ENCODE results near the gene KLF11. TPM values are rescaled to one million over a fixed set of nuclear protein-coding genes. Genes with fewer than 3 reads are reported as not detected.
A peak's percentile ranks its signal among the peaks of the same experiment; 100 is the strongest.
"Not testable (repeated sequence)": the region's sequence is repeated elsewhere in the genome, so short reads cannot be mapped to it uniquely, and the experiment has no call there.

Gene KLF11
- polyA plus RNA-seq, 1 of the 3 experiments (the other 2 are of a cell fraction), result 9.5 TPM

- TF ChIP-seq EZH2phosphoT487 (IDR thresholded peaks at IDR 0.05; ENCODE audit: borderline replicate concordance, low read depth) (no peak), YY1 (IDR thresholded peaks at IDR 0.05; ENCODE audit: low read depth) (no peak)
- TF ChIP-seq, protein P1, sequence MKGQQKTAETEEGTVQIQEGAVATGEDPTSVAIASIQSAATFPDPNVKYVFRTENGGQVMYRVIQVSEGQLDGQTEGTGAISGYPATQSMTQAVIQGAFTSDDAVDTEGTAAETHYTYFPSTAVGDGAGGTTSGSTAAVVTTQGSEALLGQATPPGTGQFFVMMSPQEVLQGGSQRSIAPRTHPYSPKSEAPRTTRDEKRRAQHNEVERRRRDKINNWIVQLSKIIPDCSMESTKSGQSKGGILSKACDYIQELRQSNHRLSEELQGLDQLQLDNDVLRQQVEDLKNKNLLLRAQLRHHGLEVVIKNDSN (IDR thresholded peaks at IDR 0.05; ENCODE audit: borderline replicate concordance, low read depth), result no peak
Observed at GRCh38 chr2:10091182-10091888, 48.0 kb downstream of the KLF11 start (continued).

DNA sequence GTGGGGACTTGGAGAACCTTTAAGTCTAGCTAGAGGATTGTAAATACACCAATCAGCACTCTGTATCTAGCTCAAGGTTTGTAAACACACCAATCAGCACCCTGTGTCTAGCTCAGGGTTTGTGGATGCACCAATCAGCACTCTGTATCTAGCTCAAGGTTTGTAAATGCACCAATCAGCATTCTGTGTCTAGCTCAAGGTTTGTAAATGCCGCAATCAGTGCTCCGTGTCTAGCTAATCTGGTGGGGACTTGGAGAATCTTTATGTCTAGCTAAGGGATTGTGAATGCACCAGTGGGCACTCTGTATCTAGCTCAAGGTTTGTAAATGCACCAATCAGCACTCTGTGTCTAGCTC, 48.5 kb downstream of the KLF11 start:
- WGBS (ENCODE audit: low lambda C conversion rate), result 100% methylated on average over 2 of the region's 2 CpGs
- H3F3A ChIP-seq (replicated peaks; ENCODE audit: insufficient read depth); POLR2A ChIA-PET; H3K36me3 ChIP-seq (replicated peaks in 1 of 2; ENCODE audit: control insufficient read depth in 1 of 2, insufficient read depth in 2 of 2, low read length in 1 of 2); H3K9me2 ChIP-seq; H3K27me3 ChIP-seq (ENCODE audit: insufficient read depth); H4K20me1 ChIP-seq (ENCODE audit: insufficient read depth); H3K4me3 ChIP-seq (ENCODE audit: low read depth in 2 of 2, low read length in 1 of 2); H3K9ac ChIP-seq; H3K27ac ChIP-seq (ENCODE audit: low read depth in 2 of 2, low read length in 1 of 2); H3K9me3 ChIP-seq; H3K4me2 ChIP-seq; H2AFZ ChIP-seq (ENCODE audit: low read depth); DNase-seq; H3K79me2 ChIP-seq (ENCODE audit: insufficient read depth): not testable (repeated sequence)
- CTCF ChIA-PET, result interaction anchor here (0.9 to 36.2 kb wide), 4 partner anchors 15 to 343 kb away, joined by 3 to 946 read pairs (median 6); partner anchors contain the start of gene CYS1
- peaks cover 0 to 13% of the 10 kb centered on the region in 2 experiments; a peak in 1 of 4 replicates for H3K4me1 ChIP-seq (ENCODE audit: control insufficient read depth in 1 of 2, insufficient read depth in 2 of 2, low read depth in 1 of 2, low read length in 1 of 2)

DNA sequence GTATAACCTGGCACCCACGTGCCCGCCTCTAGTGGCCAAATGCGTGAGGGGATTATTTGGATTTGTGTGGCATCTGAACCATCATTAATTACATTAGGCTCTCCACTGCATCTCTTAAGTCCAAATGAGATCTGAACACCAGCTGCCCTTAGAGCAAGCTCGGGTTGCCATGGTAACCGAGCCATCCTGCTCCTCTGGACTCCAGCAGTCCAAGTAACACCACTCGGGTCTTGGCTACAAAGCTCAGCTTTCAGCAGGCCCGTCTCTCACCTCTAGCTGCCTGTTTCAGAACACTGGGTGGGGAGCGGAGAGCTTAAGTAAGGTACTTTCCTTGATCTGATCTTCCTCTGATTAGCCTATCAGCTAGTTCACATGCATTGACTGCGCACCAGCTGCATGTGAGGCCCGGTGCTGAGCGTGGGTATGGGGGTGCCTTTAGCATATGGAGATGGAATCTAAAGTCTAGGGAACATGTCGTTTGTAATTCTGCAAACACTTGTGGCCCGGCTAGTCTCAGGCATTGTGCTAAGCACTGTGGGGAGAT, 51.0 kb downstream of the KLF11 start:
- Histone ChIP-seq H3K9me2 (no peaks in the 10 kb centered on the region), H3K36me3 (replicated peaks in 1 of 2; ENCODE audit: control insufficient read depth in 1 of 2, insufficient read depth in 2 of 2, low read length in 1 of 2) (no peaks in the 10 kb centered on the region), H3F3A (replicated peaks; ENCODE audit: insufficient read depth) (no peaks in the 10 kb centered on the region), H3K4me1 (ENCODE audit: control insufficient read depth in 1 of 2, insufficient read depth in 2 of 2, low read depth in 1 of 2, low read length in 1 of 2) (peaks cover 0 to 13% of the 10 kb centered on the region in 2 experiments; a peak in 1 of 4 replicates), H3K4me2 (no peak overlapping the region), H3K79me2 (ENCODE audit: insufficient read depth) (no peaks in the 10 kb centered on the region), H3K9ac (no peak overlapping the region), H3K9me3 (no peaks in the 10 kb centered on the region), H3K27ac (ENCODE audit: low read depth in 2 of 2, low read length in 1 of 2) (peak overlapping the region in 1 of 2 experiments; percentile 31; a peak in 1 of 4 replicates), H2AFZ (ENCODE audit: low read depth) (no peak overlapping the region), H4K20me1 (ENCODE audit: insufficient read depth) (no peaks in the 10 kb centered on the region), H3K4me3 (ENCODE audit: low read depth in 2 of 2, low read length in 1 of 2) (no peak overlapping the region), H3K27me3 (ENCODE audit: insufficient read depth) (no peaks in the 10 kb centered on the region)
- ChIA-PET POLR2A (interaction anchor here (1.3 kb wide), 1 partner anchor 22 kb away, joined by 5 read pairs; no protein-coding TSS in a partner anchor), CTCF (interaction anchor here (0.7 to 36.2 kb wide), 9 partner anchors 11 to 341 kb away, joined by 3 to 946 read pairs (median 3); partner anchors contain the start of gene CYS1)
- TF ChIP-seq MXI1 (IDR thresholded peaks at IDR 0.05; ENCODE audit: low read depth, low read length) (no peak; the same call in 1 of the 2 replicates), YY1 (IDR thresholded peaks at IDR 0.05; ENCODE audit: low read depth) (no peak), GABPA (IDR thresholded peaks at IDR 0.05; ENCODE audit: low read depth) (no peak), TAF1 (IDR thresholded peaks at IDR 0.05; ENCODE audit: borderline replicate concordance, low read depth, low read length) (no peak), MEF2A (IDR thresholded peaks at IDR 0.05; ENCODE audit: borderline replicate concordance, low read depth) (no peak), PBX3 (IDR thresholded peaks at IDR 0.05) (no peak), RFX5 (IDR thresholded peaks at IDR 0.05; ENCODE audit: low read length) (peak; percentile 61; the same call in 1 of the 2 replicates), EP300 (IDR thresholded peaks at IDR 0.05; ENCODE audit: borderline replicate concordance in 1 of 2, low read depth in 1 of 2, low read length in 1 of 2) (no peak), GATA2 (CRISPR knock-in tag; IDR thresholded peaks at IDR 0.05) (peak; percentile 39; the same call in 1 of the 2 replicates), USF2 (IDR thresholded peaks at IDR 0.05; ENCODE audit: borderline replicate concordance, low read depth, low read length) (no peak)
- TF ChIP-seq, protein P2, sequence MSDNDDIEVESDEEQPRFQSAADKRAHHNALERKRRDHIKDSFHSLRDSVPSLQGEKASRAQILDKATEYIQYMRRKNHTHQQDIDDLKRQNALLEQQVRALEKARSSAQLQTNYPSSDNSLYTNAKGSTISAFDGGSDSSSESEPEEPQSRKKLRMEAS (IDR thresholded peaks at IDR 0.05; ENCODE audit: low read depth), result no peak
- TF ChIP-seq, protein P3, sequence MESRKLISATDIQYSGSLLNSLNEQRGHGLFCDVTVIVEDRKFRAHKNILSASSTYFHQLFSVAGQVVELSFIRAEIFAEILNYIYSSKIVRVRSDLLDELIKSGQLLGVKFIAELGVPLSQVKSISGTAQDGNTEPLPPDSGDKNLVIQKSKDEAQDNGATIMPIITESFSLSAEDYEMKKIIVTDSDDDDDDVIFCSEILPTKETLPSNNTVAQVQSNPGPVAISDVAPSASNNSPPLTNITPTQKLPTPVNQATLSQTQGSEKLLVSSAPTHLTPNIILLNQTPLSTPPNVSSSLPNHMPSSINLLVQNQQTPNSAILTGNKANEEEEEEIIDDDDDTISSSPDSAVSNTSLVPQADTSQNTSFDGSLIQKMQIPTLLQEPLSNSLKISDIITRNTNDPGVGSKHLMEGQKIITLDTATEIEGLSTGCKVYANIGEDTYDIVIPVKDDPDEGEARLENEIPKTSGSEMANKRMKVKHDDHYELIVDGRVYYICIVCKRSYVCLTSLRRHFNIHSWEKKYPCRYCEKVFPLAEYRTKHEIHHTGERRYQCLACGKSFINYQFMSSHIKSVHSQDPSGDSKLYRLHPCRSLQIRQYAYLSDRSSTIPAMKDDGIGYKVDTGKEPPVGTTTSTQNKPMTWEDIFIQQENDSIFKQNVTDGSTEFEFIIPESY (IDR thresholded peaks at IDR 0.05; ENCODE audit: borderline replicate concordance, low read depth), result no peak
- DNase-seq, result peak; percentile 79
- 79% methylated on average over 13 of the region's 13 CpGs for WGBS (ENCODE audit: low lambda C conversion rate)
